HEK293 (cell line): Measurements from ENCODE around the gene COPRS.

Source experiments
- PRDM10 ChIP-seq: fragments of 450-650 bp; formaldehyde crosslinking; IDR thresholded peaks from 2 replicates; pipeline ENCODE4 v1.5.1; 2016; ENCODE audit warnings: missing biosample characterization, missing genetic modification characterization
- TCF7L2 ChIP-seq: IDR thresholded peaks from 2 replicates; pipeline ENCODE4 v1.6.1; 2011; ENCODE audit warnings: low read depth, mild to moderate bottlenecking, inconsistent platforms, low read length, moderate library complexity, borderline replicate concordance
- ZBTB44 ChIP-seq: fragments of 450-650 bp; IDR thresholded peaks from 2 replicates; pipeline ENCODE4 v1.5.1; 2018; ENCODE audit warnings: missing biosample characterization, mild to moderate bottlenecking, missing genetic modification characterization
- ZNF266 ChIP-seq: fragments of 450-650 bp; formaldehyde crosslinking; IDR thresholded peaks from 2 replicates; pipeline ENCODE4 v1.5.1; 2016; ENCODE audit warnings: missing biosample characterization, missing genetic modification characterization, low read depth
- ZNF501 ChIP-seq: fragments of 450-650 bp; formaldehyde crosslinking; IDR thresholded peaks from 2 replicates; pipeline ENCODE4 v1.5.1; 2016; ENCODE audit warnings: missing biosample characterization, missing genetic modification characterization
- ZNF623 ChIP-seq: fragments of 450-650 bp; formaldehyde crosslinking; IDR thresholded peaks from 2 replicates; pipeline ENCODE4 v1.5.1; 2016; ENCODE audit warnings: missing biosample characterization, missing genetic modification characterization
- ZNF777 ChIP-seq: fragments of 450-650 bp; formaldehyde crosslinking; IDR thresholded peaks from 2 replicates; pipeline ENCODE4 v1.5.1; 2017; ENCODE audit warnings: missing biosample characterization, missing genetic modification characterization, borderline replicate concordance
- TF ChIP-seq, protein P1 (sequence below): fragments of 450-650 bp; formaldehyde crosslinking; IDR thresholded peaks from 2 replicates; pipeline ENCODE4 v1.5.1; 2016; ENCODE audit warnings: missing biosample characterization, missing genetic modification characterization

DNA sequence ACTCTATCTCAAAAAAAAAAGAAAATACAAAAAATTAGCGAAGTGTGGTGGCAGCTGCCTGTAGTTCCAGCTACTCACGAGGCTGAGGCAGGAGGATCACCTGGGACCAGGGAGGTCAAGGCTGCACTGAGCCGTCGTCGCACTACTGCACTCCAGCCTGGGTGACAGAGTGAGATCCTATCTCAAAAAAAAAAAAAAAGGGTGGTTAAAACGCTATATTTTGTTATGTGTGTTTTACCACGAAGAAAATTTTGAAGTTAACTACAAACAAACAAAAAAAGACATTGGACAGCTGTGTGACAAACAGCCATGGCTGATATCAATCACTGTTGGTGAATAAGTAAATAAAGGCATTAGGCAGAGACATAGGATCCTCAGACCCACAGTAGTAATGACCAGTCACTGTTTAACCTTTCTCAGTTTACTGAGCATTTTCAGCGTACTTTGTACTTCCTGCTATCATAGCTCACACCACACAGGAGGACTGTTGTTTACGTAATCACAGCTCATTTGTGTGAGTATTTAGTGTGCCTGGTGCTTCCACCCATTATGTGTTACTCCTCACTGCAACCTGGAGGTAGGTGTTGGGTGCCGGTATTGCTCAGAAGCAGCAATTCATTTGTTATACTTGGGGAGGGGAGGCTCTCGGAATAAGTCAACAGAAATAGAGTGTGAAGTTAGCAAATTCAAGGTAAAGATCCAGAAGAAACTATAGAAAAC, 55.4 kb downstream of the COPRS start:
- TF ChIP-seq PRDM10 (tag by site-specific recombination) (no peak), ZBTB44 (no peak), ZNF266 (tag by site-specific recombination) (no peak), ZNF777 (tag by site-specific recombination) (no peak), ZNF501 (no peak), ZNF623 (no peak), TCF7L2 (no peak)
- TF ChIP-seq, protein P1, sequence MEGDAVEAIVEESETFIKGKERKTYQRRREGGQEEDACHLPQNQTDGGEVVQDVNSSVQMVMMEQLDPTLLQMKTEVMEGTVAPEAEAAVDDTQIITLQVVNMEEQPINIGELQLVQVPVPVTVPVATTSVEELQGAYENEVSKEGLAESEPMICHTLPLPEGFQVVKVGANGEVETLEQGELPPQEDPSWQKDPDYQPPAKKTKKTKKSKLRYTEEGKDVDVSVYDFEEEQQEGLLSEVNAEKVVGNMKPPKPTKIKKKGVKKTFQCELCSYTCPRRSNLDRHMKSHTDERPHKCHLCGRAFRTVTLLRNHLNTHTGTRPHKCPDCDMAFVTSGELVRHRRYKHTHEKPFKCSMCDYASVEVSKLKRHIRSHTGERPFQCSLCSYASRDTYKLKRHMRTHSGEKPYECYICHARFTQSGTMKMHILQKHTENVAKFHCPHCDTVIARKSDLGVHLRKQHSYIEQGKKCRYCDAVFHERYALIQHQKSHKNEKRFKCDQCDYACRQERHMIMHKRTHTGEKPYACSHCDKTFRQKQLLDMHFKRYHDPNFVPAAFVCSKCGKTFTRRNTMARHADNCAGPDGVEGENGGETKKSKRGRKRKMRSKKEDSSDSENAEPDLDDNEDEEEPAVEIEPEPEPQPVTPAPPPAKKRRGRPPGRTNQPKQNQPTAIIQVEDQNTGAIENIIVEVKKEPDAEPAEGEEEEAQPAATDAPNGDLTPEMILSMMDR (tag by site-specific recombination) = no peak
